Activated CD4-positive, alpha-beta T cell treated with anti-CD3 and anti-CD28 coated beads for 24 hours (primary cell): Measurements from ENCODE around the gene LRBA.

Experiments used
- DNase-seq, 2 donors: peaks; one replicate each; pipeline ENCODE4 v3.0.0-alpha.2; 2020; ENCODE audit warnings: low read depth in 2 of 2

Gene LRBA

DNA sequence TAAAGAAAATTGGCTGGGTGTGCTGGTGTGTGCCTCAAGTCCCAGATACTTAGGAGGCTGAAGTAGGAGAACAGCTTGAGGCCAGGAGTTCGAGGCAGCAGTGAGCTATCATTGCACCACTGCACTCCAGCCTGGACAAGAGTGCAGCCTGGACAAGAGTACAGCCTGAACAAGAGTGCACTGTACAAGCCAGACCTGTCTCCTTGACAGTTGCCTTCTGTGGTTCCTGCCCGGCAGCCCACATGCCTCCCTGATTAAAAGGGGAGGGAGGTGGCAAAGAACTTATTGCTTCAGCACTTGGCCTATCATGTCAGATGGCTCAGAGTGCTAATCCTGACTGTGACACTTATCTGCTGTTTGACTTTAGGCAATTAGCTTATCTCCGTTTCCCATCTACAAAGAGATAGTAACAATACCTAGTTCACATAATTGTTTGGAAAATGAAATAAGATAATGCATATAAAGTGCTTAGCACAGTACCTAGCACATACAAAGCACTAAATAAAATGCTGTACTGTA is 687.8 kb downstream of the LRBA start:
- no peak for DNase-seq

DNA sequence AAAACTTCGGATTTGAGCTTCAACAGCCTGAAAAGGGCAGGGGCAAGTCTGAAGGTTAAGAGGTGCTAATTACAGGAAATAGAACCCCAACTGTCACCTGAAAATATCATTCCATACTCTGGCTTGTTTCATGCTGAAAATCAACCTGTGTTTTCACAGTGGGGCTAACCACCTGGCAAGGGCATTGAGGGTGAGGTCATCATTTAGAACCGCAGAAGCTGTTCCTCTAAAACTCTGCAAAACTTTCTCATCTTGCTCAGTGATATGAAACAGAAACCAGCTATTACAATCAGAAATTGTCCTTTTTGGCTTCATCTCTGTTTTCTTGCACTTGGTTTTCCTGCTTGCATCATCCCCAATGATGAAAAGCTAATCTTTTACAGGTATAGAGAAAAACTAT is 689.2 kb downstream of the LRBA start:
- DNase-seq = no peak

DNA sequence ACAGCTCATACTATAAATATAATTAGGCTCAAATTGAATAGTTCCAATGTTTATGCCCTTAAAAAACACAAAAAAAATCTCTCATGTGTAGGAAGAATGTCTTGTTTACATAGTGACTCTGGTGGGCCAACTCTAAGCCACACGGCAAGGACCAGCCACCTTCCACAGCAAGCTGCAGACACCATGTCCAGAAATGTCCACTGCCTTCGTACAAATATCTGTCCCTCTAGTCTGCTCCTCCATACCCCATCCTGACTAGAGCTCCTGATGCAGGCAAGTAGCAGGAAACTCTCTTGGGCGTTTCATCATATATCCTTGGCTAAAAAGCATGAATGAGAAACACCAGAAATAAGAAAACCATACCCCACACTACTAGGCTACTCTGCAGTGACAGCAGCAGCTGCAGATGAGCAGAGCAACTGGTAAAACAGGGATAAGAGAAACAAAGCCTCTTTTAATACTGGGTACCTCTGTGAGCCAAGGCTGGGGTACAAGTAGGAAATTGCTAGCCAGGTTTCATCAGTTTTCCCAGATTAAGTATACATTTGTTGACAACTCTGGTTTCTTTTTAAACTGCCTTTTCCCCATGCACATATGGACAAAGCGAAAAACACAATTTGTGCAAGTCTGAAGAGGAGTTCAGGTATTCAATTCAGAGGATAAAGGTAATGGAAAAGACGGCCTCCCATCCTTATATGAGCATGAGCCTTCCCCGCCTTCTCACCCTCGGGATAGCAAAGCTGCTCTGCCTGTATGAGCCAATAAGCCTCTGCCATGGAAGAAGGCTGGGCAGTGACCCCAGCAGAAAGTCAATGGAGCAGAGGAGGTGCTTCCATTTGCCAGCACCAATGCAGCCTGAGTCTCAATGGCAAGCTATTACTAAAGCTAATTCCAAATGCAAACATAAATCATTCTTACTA is 691.4 kb downstream of the LRBA start:
- DNase-seq = no peak

GRCh38 chr4:150322646-150323045 is 692.4 kb downstream of the LRBA start:
- no peak for DNase-seq

DNA sequence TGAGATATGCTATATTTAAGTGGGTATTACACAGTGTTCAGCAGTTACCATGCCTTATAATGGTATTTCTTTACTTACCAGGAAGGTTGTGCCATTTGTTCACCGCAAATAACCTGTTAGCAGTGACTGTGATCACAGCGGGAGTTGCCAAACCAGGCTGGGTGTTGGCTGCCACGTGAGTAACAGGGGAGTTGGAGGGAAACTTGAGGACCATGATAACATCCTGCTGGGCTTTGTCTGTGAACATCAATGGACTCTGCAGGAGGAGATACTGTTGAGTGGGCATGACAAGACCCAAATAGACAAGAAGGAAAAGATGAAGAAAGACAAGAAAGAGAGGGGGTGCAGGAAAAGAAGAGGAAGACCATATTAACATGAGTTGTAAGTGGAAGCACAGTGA is 694.0 kb downstream of the LRBA start:
- DNase-seq = no peak

- DNase-seq = no peak
Measured at GRCh38 chr4:150318971-150319370, 696.1 kb downstream of the LRBA start.

DNA sequence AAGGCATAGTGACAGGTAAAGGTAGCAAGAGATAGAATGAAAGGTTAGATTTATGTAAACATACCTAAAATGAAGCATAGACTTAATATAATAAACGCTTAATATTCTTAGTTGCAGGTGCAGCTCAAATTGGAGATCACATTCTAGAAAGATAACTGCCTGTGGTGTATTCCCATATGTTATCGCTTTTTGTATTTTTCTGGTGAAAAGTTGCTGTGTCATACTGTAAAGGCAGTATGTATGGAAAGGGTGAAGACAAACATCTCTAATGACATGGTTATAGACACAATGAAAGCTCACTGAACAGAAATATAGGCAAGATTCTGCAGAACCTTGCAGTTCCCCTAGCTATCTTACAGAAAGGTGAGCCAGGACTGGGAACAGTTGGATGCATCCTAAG is 696.6 kb downstream of the LRBA start:
- DNase-seq = no peak

DNA sequence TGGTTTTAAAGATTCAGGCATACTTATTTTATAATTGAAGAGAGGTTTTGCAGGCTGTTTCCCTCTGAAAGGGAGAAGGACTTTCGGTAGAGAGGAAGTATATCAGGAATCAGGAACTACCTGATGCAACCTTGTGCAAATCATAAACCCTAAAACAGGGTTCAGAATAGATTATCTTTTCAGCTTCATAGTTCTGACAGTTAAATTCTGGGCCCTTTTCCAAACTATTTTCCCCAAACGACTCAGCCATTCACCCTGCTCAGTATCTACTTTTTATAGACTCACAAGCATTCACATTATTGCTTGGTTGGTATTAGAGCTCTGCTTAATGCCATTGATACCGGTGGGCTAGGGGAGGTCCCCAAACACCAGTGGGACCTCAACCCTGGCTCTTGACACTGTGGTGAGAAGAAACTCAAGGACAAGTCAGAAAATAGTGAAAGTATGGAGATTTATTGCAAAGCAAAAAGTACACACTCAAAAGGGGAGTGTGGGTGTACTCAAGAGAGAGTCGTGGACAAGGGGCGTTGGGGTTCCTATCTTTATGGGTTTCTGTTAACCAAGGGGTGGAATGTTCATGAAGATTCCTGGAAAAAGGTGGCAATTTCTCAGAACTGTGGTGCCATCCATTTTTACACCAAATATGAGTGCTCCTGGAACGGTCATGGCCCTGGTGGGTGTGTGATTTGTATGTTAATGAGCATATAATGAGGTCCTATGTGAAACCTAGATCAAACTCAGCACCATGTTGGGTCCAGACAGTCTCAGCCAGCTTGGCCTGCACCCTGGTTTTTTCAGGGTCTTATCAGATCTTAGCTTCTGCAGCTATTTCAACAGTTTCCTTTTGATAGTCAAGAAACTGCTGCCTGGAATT is 698.5 kb downstream of the LRBA start:
- DNase-seq = no peak

DNA sequence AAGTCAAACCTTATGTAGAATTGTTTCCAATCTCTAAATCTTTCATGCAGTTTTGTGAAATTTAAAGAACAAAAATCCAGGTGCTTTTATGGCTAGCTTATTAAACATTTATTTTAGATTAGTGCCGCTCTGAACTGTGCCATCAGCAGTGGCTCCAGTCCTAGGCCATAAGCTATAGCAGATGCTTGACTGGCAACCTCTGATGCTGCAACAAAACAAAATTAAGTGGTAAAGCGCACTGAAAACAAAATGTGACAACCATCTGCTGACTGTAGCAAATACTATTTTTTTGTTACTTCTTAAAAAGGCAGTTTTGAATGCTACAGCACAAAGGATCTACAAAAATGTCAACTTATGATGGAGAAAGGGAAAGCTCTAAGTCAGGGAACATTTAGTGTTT is 699.4 kb downstream of the LRBA start:
- DNase-seq = no peak

GRCh38 chr4:150315175-150315574 is 699.9 kb downstream of the LRBA start:
- no peak for DNase-seq

DNA sequence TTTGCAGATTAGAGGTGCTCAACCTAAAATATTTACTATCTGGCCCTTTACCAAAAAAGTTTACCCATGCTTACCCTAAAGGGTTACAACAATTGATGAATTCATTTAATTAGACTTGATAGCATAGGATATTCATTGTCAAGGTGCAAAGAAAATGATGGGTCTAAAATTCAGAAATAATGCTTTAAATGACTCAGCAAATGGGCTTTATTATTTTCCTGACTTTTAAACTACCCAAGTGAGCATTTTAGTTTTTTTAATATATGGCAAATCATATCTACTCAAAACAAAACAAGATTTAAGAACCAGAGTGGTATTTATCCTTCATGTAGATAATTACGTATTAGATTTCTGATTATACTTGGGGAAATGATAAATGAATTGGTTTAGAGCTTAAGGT is 701.1 kb downstream of the LRBA start:
- DNase-seq = no peak

DNA sequence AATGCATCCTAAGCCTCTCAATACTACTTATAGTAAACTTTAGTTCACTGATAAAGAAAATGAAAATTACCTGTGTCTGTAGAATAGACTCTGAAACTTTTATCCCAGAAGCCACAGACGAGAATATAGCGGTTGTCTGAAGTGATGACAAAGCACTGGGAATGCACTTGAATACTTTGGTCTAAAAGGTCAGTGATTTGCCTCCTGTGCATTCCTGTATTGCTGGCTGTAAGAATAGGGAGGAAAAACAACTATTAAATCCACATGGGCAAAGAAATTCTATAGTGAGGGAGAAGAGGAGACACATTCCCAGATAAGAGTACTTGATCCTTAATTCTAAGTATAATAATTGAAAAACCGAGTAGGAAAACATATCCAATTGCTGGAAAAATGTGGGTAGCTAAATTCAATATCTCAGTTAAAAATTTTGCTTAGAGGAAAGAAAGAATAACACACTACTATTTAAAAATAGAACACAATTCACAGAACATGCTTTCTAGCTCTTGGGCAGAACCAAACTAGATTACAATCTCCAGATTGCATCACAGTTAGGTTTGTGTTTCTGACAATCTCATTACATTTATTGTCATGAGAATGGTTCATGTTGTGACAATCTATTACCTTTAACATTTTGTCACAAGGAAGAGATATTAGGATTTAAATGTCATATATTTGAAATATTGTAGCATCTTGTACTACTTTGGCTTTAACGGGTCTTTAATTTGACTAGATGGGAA is 704.8 kb downstream of the LRBA start:
- DNase-seq = no peak

DNA sequence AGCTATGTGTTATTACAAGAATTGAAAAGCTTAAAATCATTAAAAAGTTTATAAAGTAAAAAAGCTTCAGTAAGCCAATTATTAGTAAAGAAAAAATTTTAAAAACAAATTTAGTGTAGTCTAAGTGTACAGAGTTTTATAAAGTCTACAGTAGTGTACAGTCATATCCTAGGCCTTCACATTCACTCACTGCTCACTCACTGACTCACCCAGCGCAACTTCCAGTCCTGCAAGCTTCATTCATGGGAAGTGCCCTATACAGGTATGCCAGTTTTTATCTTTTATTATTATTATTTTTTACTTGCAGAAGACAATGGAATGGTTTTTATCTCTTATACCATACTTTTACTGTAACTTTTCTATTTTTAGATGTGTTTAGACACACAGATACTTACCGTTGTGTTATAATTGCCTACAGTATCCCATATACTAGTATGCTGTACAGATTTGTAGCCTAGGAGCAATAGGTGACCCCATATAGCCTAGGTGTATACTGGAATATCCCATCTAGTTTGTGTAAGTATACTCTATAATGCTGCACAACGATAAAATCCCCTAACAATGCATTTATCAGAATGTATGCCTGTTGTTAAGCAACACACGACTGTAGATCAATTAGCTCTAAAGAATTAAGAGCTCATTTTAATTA is 706.1 kb downstream of the LRBA start:
- no peak for DNase-seq

DNA sequence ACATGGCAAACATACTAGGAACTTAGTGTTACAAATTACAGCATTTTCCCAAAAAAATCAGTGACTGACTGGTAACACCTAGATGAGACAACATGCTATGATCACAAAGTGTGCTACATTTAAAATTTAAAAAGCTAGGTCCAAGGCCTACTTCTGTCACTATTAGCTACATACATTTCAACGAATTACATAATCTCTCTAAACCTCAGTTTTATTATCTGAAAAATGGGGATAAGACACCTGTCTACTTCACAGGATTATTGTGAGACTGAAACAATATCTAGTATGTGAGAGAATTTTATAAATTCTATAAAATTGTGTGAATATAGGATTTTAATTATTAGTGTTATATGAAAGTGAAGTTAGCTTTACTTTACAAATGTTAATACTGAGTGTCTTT is 708.4 kb downstream of the LRBA start:
- DNase-seq = no peak

DNA sequence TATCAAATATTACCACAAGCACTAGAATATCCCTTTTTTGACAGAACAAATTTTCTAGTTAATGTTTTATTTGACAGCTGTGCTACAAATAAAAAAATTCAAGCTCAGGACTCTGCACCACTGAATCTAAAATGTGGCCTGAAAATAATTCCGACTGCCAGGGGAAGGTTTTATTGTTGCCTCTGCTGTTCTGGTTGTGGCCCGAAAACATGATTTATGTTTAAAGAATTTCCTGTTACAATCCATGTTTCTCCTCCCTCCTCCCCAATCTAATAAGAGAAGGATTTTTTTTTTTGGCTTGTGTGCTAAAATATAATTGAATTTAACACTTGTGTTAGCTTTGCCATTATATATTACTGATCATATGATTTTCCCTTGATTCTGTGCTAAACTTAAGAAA is 709.1 kb downstream of the LRBA start:
- no peak for DNase-seq

DNA sequence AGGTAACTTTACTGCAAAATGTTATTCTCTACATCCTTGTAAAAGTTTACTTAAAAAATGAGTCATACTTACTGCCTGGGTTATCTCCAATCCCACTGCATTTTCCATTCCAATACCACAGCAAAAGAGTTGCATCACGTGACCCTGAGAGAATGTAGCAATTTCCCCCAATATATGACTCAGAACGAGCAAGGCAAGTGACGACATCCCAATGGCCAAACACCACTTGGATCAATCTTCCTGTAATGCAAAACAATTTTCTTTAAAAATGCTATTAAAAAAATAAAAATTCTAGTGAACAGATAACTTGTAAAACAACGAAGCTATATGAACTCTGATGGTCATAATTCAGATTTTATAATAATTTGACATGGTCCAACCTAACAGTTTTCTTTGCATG is 712.5 kb downstream of the LRBA start:
- peak in 1 of 2 donors; percentile 26 for DNase-seq

DNA sequence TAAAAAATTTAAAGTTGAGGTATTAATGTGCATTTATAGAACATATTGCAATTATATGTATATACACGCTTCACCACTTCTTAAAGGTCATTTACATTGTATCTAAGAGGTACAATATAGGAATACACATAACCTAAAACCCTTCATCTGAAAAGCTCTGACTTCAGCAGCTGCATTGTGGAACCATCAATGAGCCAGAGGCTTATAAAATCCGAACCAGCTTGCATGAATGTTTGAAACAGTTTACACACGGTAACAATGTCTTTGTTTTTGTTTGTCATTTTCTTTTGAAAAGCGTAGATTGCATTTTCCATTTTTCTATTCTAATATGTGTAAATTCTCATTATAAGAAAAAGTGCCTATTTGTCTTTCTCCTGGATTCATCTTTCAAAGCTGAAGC is 715.3 kb downstream of the LRBA start:
- no peak for DNase-seq

DNA sequence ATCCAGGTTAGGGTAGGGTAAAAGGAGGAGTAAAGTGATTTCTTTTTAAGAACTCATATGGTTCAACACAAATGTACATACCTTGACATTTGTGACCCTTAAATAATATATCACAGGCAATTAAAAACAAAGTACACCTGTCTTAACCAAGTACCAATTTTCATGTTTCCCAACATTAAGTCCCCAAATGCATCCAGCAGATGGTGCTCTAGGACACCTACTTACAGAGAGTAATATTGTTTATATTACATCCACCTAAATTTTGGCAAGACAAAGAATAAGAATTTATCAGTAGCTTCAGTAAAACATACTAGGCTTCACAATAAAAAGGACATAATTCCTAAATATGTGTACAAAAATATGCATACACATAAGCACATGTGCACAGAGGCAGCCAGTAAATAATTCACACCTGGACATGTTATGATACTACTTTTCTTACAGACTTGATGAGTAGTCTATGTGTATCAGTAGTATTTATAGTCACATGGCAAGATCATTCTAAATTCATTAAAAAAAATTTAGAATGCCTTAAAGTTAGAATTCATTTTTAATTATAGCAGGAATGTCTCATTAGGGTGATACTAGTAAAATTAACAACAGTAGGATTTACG is 717.1 kb downstream of the LRBA start:
- peak in 1 of 2 donors; percentile 8 for DNase-seq

DNA sequence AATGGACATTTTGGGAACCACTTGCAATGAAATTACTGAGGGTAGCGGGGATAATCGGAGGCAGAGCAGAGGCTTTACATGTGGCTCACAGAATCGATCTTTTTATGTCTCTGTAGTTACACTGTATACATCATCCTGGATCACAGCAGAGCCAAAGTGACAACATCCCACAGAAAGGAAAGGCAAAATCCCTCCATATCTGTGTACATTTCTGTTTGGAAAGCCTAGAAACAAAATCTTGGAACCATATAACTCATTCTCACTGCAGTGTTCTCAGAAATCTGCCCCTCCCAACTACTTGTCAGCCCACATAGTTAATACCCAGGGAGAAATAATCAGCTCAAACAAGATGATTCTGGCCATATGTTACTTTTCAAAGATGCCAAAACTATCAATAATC is 725.2 kb downstream of the LRBA start:
- DNase-seq = no peak

GRCh38 chr4:150289198-150289597 is 725.9 kb downstream of the LRBA start:
- no peak for DNase-seq

- no peak for DNase-seq
Measured at GRCh38 chr4:150286656-150287055, 728.4 kb downstream of the LRBA start.
